Thyroid gland (tissue), 4 donors: Measurements from ENCODE around the gene AKNAD1.

ENCODE experiments used
- POLR2A ChIP-seq, 2 donors: fragments of 450-650 bp; IDR thresholded peaks; one replicate each; pipeline ENCODE4 v1.6.1; 2017; ENCODE audit warnings: antibody characterized with exemption in 2 of 2, mild to moderate bottlenecking in 2 of 2, moderate library complexity in 1 of 2
- TF ChIP-seq, protein P1 (sequence below), 6 experiments: fragments of 200-600 bp in 3 of 6; fragments of 450-650 bp in 3 of 6; sonication (generic) in 3 of 6; IDR thresholded peaks; one replicate each; pipeline ENCODE4 v1.5.1; 2016 to 2019; ENCODE audit warnings: antibody characterized with exemption in 6 of 6, mild to moderate bottlenecking in 2 of 6, inconsistent platforms in 1 of 6, moderate library complexity in 1 of 6

DNA sequence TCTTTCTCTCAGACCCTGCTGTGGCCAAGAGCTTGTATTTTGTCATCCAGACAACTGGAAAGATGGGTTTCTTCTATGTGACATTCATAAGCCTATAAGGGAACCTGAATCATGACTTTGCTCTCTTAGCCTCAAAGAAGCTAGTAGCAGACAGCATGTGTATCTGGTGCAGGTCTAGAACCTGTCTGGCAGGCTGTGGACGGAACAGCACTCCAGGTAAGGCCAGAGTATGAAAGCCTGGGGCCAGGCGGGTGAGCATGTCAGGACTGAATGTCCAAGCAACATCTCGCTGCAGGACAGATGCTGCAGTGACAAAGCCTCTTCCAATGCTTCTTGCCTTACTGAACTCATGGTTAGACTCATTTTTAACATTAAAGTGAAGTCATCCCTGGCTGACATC lies 32.8 kb downstream of the AKNAD1 start:
- TF ChIP-seq, protein P1, sequence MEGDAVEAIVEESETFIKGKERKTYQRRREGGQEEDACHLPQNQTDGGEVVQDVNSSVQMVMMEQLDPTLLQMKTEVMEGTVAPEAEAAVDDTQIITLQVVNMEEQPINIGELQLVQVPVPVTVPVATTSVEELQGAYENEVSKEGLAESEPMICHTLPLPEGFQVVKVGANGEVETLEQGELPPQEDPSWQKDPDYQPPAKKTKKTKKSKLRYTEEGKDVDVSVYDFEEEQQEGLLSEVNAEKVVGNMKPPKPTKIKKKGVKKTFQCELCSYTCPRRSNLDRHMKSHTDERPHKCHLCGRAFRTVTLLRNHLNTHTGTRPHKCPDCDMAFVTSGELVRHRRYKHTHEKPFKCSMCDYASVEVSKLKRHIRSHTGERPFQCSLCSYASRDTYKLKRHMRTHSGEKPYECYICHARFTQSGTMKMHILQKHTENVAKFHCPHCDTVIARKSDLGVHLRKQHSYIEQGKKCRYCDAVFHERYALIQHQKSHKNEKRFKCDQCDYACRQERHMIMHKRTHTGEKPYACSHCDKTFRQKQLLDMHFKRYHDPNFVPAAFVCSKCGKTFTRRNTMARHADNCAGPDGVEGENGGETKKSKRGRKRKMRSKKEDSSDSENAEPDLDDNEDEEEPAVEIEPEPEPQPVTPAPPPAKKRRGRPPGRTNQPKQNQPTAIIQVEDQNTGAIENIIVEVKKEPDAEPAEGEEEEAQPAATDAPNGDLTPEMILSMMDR (IDR thresholded peaks at IDR 0.05) = no peak
- no peak for TF ChIP-seq POLR2A (IDR thresholded peaks at IDR 0.05)
